NCI-H526 (cell line): ENCODE measurements around the gene COL5A3.

Experiments
- DNase-seq, 2 experiments: peaks; one replicate each; lab custom pipeline; 2025; lab: John Stamatoyannopoulos, UW

Gene COL5A3

GRCh38 chr19:10010939-10011338 lies 635 bp upstream of the COL5A3 start:
- no peak for DNase-seq

- DNase-seq: no peak
Observed at GRCh38 chr19:10009714-10010224, 535 bp downstream of the COL5A3 start.

GRCh38 chr19:10008184-10008765 lies 2.0 kb downstream of the COL5A3 start:
- DNase-seq: no peak

GRCh38 chr19:10007371-10008183 lies 2.7 kb downstream of the COL5A3 start:
- DNase-seq: no peak

GRCh38 chr19:10006752-10007323 lies 3.5 kb downstream of the COL5A3 start:
- no peak for DNase-seq

- no peak for DNase-seq
Observed at GRCh38 chr19:10006335-10006708, 4.0 kb downstream of the COL5A3 start.

GRCh38 chr19:10005632-10006334 lies 4.5 kb downstream of the COL5A3 start:
- no peak for DNase-seq

- no peak for DNase-seq
Observed at GRCh38 chr19:10004617-10005016, 5.7 kb downstream of the COL5A3 start.

- no peak for DNase-seq
Observed at GRCh38 chr19:10003271-10003670, 7.0 kb downstream of the COL5A3 start.

GRCh38 chr19:10001899-10002298 lies 8.4 kb downstream of the COL5A3 start:
- no peak for DNase-seq

GRCh38 chr19:10000171-10000826 lies 10.0 kb downstream of the COL5A3 start:
- peak; percentile 19 to 59 for DNase-seq

- DNase-seq: no peak
Observed at GRCh38 chr19:9996541-9996940, 13.8 kb downstream of the COL5A3 start.

- DNase-seq: no peak
Observed at GRCh38 chr19:9995999-9996398, 14.3 kb downstream of the COL5A3 start.

- no peak for DNase-seq
Observed at GRCh38 chr19:9995084-9995483, 15.2 kb downstream of the COL5A3 start.

GRCh38 chr19:9991425-9992191 lies 18.7 kb downstream of the COL5A3 start:
- DNase-seq: no peak

GRCh38 chr19:9989504-9989903 lies 20.8 kb downstream of the COL5A3 start:
- DNase-seq: no peak

GRCh38 chr19:9986787-9987281 lies 23.5 kb downstream of the COL5A3 start:
- DNase-seq: no peak

- no peak for DNase-seq
Observed at GRCh38 chr19:9981406-9982260, 28.7 kb downstream of the COL5A3 start.

- DNase-seq: no peak
Observed at GRCh38 chr19:9972103-9972502, 38.2 kb downstream of the COL5A3 start.
